Measurements from ENCODE around the gene PPP2R5C.

- TF ChIP-seq POLR2AphosphoS5 (IDR thresholded peaks at IDR 0.05) (no peak), CTCF (IDR thresholded peaks at IDR 0.05) (no peak), POLR2A (IDR thresholded peaks at IDR 0.05) (no peak)
Measured at GRCh38 chr14:101937926-101938767, 176.6 kb downstream of the PPP2R5C start.

Data from transverse colon (tissue), 4 donors.